ENCODE measurements around the gene OPA3.

- no peak for TF ChIP-seq CTCF (conservative IDR thresholded peaks at IDR 0.05; ENCODE audit: low read length)
- TF ChIP-seq EZH2phosphoT487 (IDR thresholded peaks at IDR 0.05; ENCODE audit: borderline replicate concordance, low read depth, low read length) = no peak
Observed at GRCh38 chr19:45574526-45574925, 10.1 kb downstream of the OPA3 start.
